ENCODE data around the gene BRS3. TPM values are rescaled to one million over a fixed set of nuclear protein-coding genes. Genes with fewer than 3 reads are reported as not detected.

Gene BRS3
- total RNA-seq = not detected in 2 replicates

GRCh38 chrX:136487647-136488046 is at the start of gene BRS3:
BRS3 (plus strand) TSS chrX:136487947; CDS start chrX:136488115, 168 bp downstream.

DNA sequence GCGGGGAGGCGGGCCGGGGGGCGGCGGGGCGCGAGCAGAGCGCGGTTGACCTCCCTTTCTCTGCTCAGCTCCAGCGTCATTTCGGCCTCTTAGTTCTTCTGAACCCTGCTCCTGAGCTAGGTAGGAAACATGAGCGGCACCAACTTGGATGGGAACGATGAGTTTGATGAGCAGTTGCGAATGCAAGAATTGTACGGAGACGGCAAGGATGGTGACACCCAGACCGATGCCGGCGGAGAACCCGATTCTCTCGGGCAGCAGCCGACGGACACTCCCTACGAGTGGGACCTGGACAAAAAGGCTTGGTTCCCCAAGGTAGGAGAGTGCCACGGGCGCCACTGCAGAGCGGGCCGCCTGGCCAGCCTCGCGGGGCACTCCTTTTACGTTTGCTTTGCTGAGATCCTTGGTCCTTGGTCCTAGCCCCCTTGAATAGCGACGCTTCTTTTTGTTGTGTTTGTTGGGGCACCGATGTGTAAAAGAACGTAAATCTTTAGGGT is 9.9 kb downstream of the BRS3 start, which contains the start of gene HTATSF1:
HTATSF1 (plus strand) TSS at position 37 of the 497 bp plus-strand sequence; CDS start at position 130, 93 bp downstream.

GRCh38 chrX:136531951-136532350 is 44.2 kb downstream of the BRS3 start, which contains the start of gene VGLL1:
VGLL1 (plus strand) TSS chrX:136532215; CDS start chrX:136536021, 3,806 bp downstream.

Other genes with a start within 250 kb of the BRS3 start
- gene MAP7D3, start 236.5 kb upstream of the BRS3 start, total RNA-seq = 14.6 and 28.7 TPM in 2 replicates
- under 0.01 TPM in 1 of 2 replicates, not detected in the other for gene ADGRG4, start 187.0 kb upstream of the BRS3 start, total RNA-seq
- 45.0 and 49.5 TPM in 2 replicates for gene HTATSF1, start 9.6 kb downstream of the BRS3 start, total RNA-seq
- gene VGLL1, start 44.3 kb downstream of the BRS3 start, total RNA-seq = 12.6 and 29.7 TPM in 2 replicates
- gene CD40LG, start 160.2 kb downstream of the BRS3 start, total RNA-seq = not detected in 2 replicates